HG03521 (cell line): ENCODE results near the gene CDYL2.

Experiments
- ATAC-seq: cut with Tn5 transposase; IDR thresholded peaks from one replicate; pipeline ENCODE4 v1.9.1; 2021; ENCODE audit warnings: mild to moderate bottlenecking, moderate library complexity; ENCODE audit not compliant: unreplicated experiment

CDYL2 gene

DNA sequence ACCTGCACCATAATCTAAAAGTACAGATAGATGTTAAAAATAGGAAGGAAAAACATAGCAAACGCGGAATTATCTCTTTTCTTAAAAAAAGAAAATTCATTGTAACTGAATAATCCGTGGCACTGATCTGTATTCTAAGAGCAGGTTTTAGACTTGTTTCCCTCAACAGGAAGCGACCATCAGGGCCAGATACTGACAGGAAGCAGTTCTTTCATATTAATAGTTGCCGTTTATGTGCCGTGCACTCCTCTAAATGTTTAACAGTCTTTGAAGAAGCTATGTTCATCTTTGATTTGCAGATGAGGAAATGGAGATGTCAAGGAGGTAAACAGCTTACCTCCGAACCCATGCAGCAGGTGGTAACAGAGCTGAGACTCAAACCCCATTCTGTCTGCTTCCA is 240.0 kb downstream of the CDYL2 start:
- no peak for ATAC-seq

DNA sequence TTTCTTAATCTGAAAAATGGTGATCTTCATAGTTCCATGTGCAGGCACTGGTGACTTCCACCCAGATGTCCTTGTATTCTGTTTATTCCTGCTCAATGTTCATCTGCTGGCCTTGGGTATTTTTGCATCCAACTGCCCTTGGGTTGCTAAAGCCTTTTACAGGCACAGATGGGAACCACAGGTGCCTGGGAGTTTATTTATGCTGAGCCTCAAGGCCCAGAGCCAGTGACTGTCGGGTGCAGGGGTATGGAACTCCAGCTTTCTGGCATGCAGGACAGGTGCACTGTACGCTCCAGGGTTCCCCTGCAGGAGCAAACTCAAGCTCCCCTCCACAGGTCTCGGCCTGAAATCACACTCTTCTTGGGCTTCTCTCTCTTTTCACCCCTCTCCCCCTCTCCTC is 241.3 kb downstream of the CDYL2 start:
- no peak for ATAC-seq

DNA sequence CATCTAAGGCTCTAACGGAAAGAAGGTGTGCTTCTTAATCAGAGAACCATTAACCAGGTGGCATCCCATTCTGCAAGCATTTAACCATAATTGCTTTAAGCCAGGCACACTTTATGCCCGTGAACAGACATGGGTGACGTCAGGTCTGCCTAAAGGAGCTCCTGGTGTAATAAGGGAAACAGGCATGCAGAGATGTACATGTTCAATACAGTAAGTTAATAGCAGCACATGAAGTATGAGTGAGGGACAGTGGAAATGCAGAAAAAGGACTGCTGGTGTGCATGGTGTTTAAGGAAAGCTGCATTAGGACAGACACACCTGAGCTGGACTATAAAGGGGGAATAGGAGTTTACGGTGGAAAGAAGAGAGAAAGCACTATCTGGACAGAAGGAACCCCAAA is 245.0 kb downstream of the CDYL2 start:
- no peak for ATAC-seq

DNA sequence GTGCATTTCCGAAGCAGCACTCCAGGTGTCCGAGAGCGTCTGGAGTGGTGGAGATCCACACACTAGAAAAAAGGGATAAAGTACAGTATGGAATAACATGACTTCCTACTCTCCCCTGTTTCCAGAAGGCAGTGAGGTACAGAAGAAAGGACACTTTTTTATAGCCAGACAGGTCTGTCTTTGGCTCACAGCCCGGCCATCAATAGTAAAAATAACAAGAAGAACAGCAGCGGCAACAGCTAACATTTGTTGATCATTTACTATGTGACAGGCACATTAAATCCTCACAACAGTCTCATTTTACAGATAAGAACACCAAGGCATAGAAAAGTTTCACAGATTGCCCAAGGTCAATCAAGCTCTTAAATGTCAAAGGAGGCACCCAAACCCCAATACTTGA is 247.4 kb downstream of the CDYL2 start:
- no peak for ATAC-seq

DNA sequence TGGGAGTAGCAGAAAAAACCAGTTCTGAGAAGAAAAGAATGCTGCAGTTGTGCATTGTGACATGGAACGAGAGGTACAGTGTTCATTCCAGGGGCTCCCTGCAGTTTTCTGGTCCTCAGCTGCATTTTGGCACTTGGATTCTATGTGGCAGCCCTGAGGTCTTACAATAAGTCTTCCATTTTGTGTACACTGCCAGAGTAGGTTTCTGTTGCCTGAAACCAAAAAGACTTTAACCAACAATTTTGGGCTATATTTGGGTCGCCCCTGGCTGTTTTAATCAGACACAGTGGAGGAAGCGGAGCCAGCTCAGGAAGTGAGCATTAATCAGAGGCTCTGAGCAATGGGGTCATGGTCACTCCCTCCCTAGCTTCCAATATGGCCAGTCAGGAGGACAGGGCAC is 247.9 kb downstream of the CDYL2 start:
- no peak for ATAC-seq

DNA sequence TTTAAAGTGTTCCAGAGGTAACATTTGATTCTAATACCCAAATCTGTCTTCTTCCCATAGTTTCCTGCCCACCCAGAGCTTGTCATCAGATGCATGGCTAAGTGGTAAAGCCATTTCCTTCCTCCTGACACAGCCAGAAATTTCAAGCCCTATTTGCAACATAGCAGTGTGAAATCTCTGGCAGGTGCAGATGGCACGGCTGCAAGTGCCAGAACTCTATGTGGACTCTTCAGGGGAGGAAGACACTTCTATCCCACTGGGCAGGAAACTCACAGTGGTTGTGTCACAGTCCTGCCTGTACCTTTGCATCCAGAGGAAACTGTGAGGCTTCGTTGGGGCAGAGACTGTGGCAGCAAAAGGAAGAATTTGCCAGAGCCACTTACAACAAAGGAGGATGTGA is 250.4 kb downstream of the CDYL2 start:
- no peak for ATAC-seq

DNA sequence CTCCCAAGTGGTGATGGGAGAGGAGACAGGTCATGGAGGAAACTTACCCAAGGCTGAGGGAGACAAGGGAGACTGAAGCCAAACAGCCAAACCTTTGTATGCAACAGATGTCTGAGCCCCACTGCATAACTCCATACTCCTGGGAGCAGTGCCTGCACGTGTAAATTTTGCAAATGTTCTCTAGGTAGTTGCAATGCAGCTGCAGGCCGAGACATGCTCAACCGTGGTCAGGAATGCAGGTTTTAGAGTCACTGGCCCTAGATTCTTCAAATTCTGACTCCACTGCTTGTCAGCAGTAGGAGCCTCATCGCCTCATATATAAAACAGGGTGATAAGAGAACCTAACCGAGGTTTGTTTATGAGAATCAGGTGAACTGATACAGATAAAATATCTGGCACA is 252.1 kb downstream of the CDYL2 start:
- no peak for ATAC-seq
